ENCODE data around the gene UBE2L5. TPM values are rescaled to one million over a fixed set of nuclear protein-coding genes. Genes with fewer than 3 reads are reported as not detected.

Gene UBE2L5
- total and polyA plus RNA-seq, 2 of the 13 experiments (the other 11 are each of a cell fraction or from before 2014, with no cell fraction given) = 0.13 TPM; not detected in 1

GRCh38 chr13:30395192-30396158 is 26.8 kb upstream of the UBE2L5 start (continued):
- TF ChIP-seq ZHX2 (IDR thresholded peaks at IDR 0.05; ENCODE audit: low read depth) = peak; percentile 57; the same call in 1 of the 2 replicates
- peak; percentile 71; the same call in 1 of the 2 replicates for TF ChIP-seq ZHX2 (CRISPR knock-in tag; IDR thresholded peaks at IDR 0.05; ENCODE audit: borderline replicate concordance)
- TF ChIP-seq ZNF317 (CRISPR knock-in tag; IDR thresholded peaks at IDR 0.05) = peak; percentile 39; the same call in 1 of the 2 replicates
- 0 out of 2 replicates have a peak, but pooled peaks have one; percentile 42 for TF ChIP-seq ZNF12 (CRISPR knock-in tag; IDR thresholded peaks at IDR 0.05)
- TF ChIP-seq ZFYVE20 (CRISPR knock-in tag; IDR thresholded peaks at IDR 0.05; ENCODE audit: borderline replicate concordance, low read depth) = no peak
- peak; percentile 69 for TF ChIP-seq THAP11 (CRISPR knock-in tag; IDR thresholded peaks at IDR 0.05)
- peak; percentile 70 for TF ChIP-seq FOSL2 (CRISPR knock-in tag; IDR thresholded peaks at IDR 0.05)
- 0 out of 2 replicates have a peak, but pooled peaks have one; percentile 22 for TF ChIP-seq ATF1 (CRISPR knock-in tag; IDR thresholded peaks at IDR 0.05)
- TF ChIP-seq ZBTB42 (CRISPR knock-in tag; IDR thresholded peaks at IDR 0.05) = no peak
- no peak for TF ChIP-seq ZNF839 (CRISPR knock-in tag; IDR thresholded peaks at IDR 0.05; ENCODE audit: borderline replicate concordance)
- TF ChIP-seq FOXK1 (CRISPR knock-in tag; IDR thresholded peaks at IDR 0.05; ENCODE audit: borderline replicate concordance, low read depth) = peak; percentile 65; the same call in 1 of the 2 replicates
- peak; percentile 81 for TF ChIP-seq FOXP4 (CRISPR knock-in tag; IDR thresholded peaks at IDR 0.05)
- no peak for TF ChIP-seq E2F5 (CRISPR knock-in tag; conservative IDR thresholded peaks at IDR 0.05)
- TF ChIP-seq KLF6 (CRISPR knock-in tag; IDR thresholded peaks at IDR 0.05) = peak; percentile 47; the same call in 1 of the 2 replicates
- TF ChIP-seq HNF4A (CRISPR knock-in tag; IDR thresholded peaks at IDR 0.05) = peak; percentile 74
- TF ChIP-seq HINFP (CRISPR knock-in tag; IDR thresholded peaks at IDR 0.05; ENCODE audit: low read depth) = 0 out of 2 replicates have a peak, but pooled peaks have one; percentile 41
- peak; percentile 75 for TF ChIP-seq NCOA2 (CRISPR knock-in tag; IDR thresholded peaks at IDR 0.05)
- peak; percentile 48; the same call in 1 of the 2 replicates for TF ChIP-seq DMAP1 (CRISPR knock-in tag; IDR thresholded peaks at IDR 0.05)

All from HepG2 (cell line).